SJSA1 (cell line): ENCODE data around the gene TGFBR3. TPM values are rescaled to one million over a fixed set of nuclear protein-coding genes. Genes with fewer than 3 reads are reported as not detected.

ENCODE experiments used
- DNase-seq, 2 experiments: peaks; one replicate each; pipeline ENCODE4 v3.0.0-alpha.2; 2015 to 2020; ENCODE audit warnings: low spot score in 2 of 2, low read depth in 1 of 2
- H3K27ac ChIP-seq: fragments of 250-450 bp; sonication (Bioruptor Pico); 2 replicates; pipeline ENCODE4 v1.5.1; 2020; ENCODE audit warnings: mild to moderate bottlenecking, moderate library complexity
- H3K27me3 ChIP-seq: fragments of 250-450 bp; sonication (Bioruptor Pico); replicated peaks from 2 replicates; pipeline ENCODE4 v1.5.1; 2020; ENCODE audit warnings: mild to moderate bottlenecking, moderate library complexity
- H3K36me3 ChIP-seq: fragments of 250-450 bp; sonication (Bioruptor Pico); 2 replicates; pipeline ENCODE4 v1.5.1; 2020; ENCODE audit warnings: mild to moderate bottlenecking
- H3K4me1 ChIP-seq: fragments of 250-450 bp; sonication (Bioruptor Pico); replicated peaks from 2 replicates; pipeline ENCODE4 v1.6.1; 2021; ENCODE audit warnings: mild to moderate bottlenecking
- H3K4me3 ChIP-seq: fragments of 250-450 bp; sonication (Bioruptor Pico); 2 replicates; pipeline ENCODE4 v1.5.1; 2020; ENCODE audit warnings: mild to moderate bottlenecking
- H3K9me3 ChIP-seq: fragments of 250-450 bp; sonication (Bioruptor Pico); replicated peaks from 2 replicates; pipeline ENCODE4 v1.5.1; 2020; ENCODE audit warnings: mild to moderate bottlenecking
- total RNA-seq: library from RNA; depleted of rRNA; stranded (reverse); fragments of >200 nt; shearing (Covaris generic); gene quantifications from 2 replicates; pipeline ENCODE4 v1.2.3, GENCODE V29; 2014

TGFBR3 gene
- total RNA-seq, 1 experiment from 2014 or later = 8.8 TPM

DNA sequence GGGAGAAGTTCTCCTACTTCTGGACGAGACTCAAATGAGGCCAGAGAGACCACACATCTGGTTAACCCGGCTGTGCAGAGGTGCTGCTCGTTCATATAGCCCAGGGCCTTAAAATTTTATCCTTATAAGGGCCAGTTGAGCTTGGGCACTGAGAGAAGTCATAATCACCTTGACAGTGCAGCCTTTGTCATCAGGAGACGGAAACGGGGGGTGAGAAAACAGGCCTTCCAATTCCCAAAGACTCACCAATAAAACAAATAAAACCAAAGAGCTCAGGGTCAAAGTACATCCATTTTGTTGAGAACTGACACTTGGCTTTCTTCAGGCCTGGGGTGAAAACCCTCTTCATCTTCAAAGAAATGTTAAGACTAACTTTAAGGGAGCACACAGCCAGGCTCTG lies 167.1 kb downstream of the TGFBR3 start:
- no peak for DNase-seq
- Histone ChIP-seq H3K4me1 (no peaks in the 10 kb centered on the region), H3K4me3 (no peak overlapping the region), H3K27ac (no peak overlapping the region), H3K36me3 (peaks cover 12% of the 10 kb centered on the region), H3K27me3 (no peaks in the 10 kb centered on the region), H3K9me3 (no peaks in the 10 kb centered on the region)

GRCh38 chr1:91718368-91718767 lies 167.6 kb downstream of the TGFBR3 start:
- H3K4me3 ChIP-seq = no peak overlapping the region
- no peaks in the 10 kb centered on the region for H3K27me3 ChIP-seq
- no peaks in the 10 kb centered on the region for H3K9me3 ChIP-seq
- H3K4me1 ChIP-seq = peaks cover 3% of the 10 kb centered on the region
- H3K36me3 ChIP-seq = peaks cover 12% of the 10 kb centered on the region
- DNase-seq = no peak
- no peak overlapping the region for H3K27ac ChIP-seq

DNA sequence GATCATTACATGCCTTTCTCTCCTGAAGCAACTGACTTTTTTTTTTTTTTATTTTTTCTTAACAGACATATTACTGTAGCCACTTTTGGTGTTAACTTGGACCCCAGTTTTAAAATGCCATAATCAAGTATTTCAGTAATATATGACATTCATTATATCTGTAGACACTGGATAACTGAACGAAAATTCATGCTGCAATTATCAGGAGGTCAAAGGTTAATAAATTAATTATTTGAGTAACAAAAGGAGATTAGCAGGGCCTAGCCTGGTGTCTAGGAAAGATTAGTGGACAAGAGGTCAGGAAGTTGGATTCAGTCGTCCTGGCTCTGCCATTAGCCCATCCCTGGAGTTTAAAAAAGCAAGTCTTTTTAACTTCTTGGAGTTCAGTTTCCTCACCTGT lies 168.1 kb downstream of the TGFBR3 start:
- H3K9me3 ChIP-seq = no peaks in the 10 kb centered on the region
- peaks cover 12% of the 10 kb centered on the region for H3K36me3 ChIP-seq
- H3K27me3 ChIP-seq = no peaks in the 10 kb centered on the region
- DNase-seq = no peak
- H3K4me3 ChIP-seq = no peak overlapping the region
- peaks cover 8% of the 10 kb centered on the region for H3K4me1 ChIP-seq
- no peak overlapping the region for H3K27ac ChIP-seq

DNA sequence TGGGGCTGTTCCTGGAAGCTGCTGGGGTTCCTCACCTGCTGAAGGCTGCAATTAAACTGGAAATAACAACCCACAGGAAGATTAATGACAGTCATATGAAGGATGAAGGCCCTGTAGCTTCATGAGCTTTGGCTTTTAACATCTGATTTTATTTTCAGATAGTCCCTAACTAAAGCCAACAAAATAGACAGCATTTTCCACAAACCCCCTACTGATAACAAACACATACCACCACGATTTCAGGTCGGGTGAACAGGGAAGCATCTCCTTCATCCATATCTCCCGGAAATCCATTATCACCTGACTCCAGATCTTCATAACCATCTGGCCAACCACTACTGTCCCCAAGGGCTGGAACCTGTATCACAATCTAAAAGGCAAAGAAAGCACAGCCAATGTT lies 169.6 kb downstream of the TGFBR3 start:
- Histone ChIP-seq H3K4me1 (peaks cover 8% of the 10 kb centered on the region), H3K4me3 (no peak overlapping the region), H3K27me3 (no peaks in the 10 kb centered on the region), H3K36me3 (peaks cover 6% of the 10 kb centered on the region), H3K27ac (no peak overlapping the region), H3K9me3 (no peaks in the 10 kb centered on the region)
- no peak for DNase-seq

DNA sequence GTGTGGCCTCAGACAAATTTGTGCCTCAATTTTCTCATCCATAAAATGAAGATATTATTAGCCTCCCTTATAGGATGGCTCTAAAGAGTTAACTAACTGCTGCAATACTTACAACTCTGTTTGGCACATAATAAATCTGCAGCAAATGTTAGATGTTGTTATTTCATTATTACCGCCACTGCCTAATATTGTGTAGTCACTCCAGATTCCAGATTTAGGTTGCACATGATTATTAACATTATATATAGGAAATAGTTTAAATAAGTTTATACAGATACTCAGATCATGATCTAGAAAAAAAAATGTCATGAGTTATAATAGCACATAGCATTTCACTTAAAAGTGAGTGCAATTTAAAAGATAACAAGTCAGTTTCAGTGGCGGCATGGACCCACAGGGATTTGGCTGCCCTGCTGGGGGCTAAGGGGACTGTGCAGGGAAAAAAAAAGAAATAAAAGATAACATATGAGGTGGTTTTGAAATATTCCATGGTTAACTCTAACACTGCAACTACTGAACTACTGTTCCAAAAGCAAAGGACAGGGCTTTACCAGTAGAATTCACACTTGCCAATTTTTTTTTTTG lies 170.4 kb downstream of the TGFBR3 start:
- Histone ChIP-seq H3K9me3 (no peaks in the 10 kb centered on the region), H3K4me3 (no peak overlapping the region), H3K36me3 (peaks cover 4% of the 10 kb centered on the region; the same call in 1 of the 2 replicates), H3K4me1 (peaks cover 8% of the 10 kb centered on the region), H3K27ac (no peak overlapping the region), H3K27me3 (no peaks in the 10 kb centered on the region)
- DNase-seq = no peak

- Histone ChIP-seq H3K4me1 (peaks cover 8% of the 10 kb centered on the region), H3K4me3 (no peak overlapping the region), H3K27ac (no peak overlapping the region), H3K9me3 (no peaks in the 10 kb centered on the region), H3K27me3 (no peaks in the 10 kb centered on the region), H3K36me3 (peaks cover 4% of the 10 kb centered on the region; the same call in 1 of the 2 replicates)
- DNase-seq = no peak
Observed at GRCh38 chr1:91714867-91715381, 171.0 kb downstream of the TGFBR3 start.

- no peak for DNase-seq
- peaks cover 4% of the 10 kb centered on the region; the same call in 1 of the 2 replicates for H3K36me3 ChIP-seq
- H3K27ac ChIP-seq = no peak overlapping the region
- no peaks in the 10 kb centered on the region for H3K9me3 ChIP-seq
- H3K27me3 ChIP-seq = no peaks in the 10 kb centered on the region
- H3K4me3 ChIP-seq = no peak overlapping the region
- peaks cover 8% of the 10 kb centered on the region for H3K4me1 ChIP-seq
Observed at GRCh38 chr1:91712981-91713841, 172.7 kb downstream of the TGFBR3 start.

DNA sequence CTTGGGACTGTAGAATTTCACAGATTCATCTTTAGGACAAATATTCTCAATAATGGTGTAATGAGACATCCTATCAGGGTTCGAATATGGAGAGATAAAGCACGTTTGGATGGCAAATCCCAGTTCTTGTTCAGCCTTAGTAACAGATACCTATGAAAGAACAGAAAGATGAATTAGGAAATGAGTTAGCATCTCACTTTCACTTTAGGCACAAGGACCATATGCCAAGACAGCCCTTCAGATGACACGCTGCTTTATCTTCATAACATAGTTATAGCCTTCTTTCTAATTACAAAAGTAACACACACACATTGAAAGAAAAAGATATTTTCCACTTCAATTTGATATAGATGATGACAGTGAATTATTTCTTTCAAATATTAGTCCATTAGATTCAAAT lies 173.6 kb downstream of the TGFBR3 start:
- H3K4me1 ChIP-seq = peaks cover 8% of the 10 kb centered on the region
- no peak overlapping the region for H3K4me3 ChIP-seq
- H3K27me3 ChIP-seq = no peaks in the 10 kb centered on the region
- H3K36me3 ChIP-seq = peaks cover 11% of the 10 kb centered on the region; the same call in 1 of the 2 replicates
- no peaks in the 10 kb centered on the region for H3K9me3 ChIP-seq
- H3K27ac ChIP-seq = no peak overlapping the region
- no peak for DNase-seq

DNA sequence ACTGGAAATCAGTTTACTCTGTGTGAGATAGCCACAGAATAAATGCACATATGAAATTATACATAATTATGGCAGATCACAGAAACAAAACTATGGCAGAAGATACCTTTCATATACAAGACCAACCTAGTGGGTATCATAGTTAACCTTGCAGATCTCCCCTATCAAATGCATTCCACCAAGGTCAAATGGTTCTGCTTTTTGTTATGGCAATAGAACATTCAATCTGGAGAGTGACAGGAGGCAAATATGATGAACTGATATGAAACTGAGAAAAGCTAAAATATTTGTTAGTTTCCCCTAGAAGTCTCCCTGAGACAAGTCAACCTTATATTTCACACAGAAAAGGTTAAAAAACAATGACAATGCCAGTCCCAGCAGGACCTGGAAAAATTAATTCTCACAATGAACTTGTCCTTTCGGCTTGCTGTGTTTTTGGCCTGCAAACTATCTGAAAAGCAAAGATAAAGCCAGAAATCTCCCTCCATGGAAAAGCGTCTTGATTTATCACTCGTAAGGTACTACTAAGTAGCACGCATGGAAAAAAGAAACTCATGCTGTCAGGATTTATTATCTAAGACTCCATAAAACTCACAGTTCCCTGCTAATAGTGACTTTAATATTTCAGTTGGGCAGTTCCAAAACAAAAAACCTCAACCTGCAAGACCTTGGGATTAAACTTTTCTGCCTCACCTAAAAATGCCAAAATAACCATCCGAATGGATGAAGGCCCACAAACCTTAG lies 174.3 kb downstream of the TGFBR3 start:
- Histone ChIP-seq H3K9me3 (no peaks in the 10 kb centered on the region), H3K27ac (no peak overlapping the region), H3K27me3 (no peaks in the 10 kb centered on the region), H3K36me3 (peaks cover 11% of the 10 kb centered on the region; the same call in 1 of the 2 replicates), H3K4me1 (peaks cover 8% of the 10 kb centered on the region), H3K4me3 (no peak overlapping the region)
- DNase-seq = no peak

DNA sequence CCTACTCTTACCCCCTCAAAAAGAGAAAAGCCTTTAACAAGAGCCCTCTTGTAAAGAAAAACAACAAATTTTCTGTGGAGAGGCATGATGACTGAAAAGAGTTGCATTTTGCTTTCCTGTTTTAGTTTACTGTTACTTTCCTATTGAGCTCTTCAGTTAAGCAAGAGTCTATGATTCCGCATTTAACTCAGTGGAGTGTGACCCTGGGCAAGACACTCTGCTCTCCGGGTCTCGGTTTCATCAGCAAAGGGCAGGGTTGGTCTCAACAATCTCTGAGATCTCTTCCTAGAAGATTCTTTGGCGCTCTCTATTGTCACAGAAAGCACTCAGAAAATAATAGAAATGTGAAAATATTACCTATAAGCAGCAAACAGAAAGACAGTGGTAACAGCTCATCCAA lies 175.7 kb downstream of the TGFBR3 start:
- Histone ChIP-seq H3K36me3 (0 out of 2 replicates have a peak, but pooled peaks cover 7% of the 10 kb centered on the region), H3K27ac (no peak overlapping the region), H3K4me3 (no peak overlapping the region), H3K4me1 (peaks cover 8% of the 10 kb centered on the region), H3K27me3 (no peaks in the 10 kb centered on the region), H3K9me3 (no peaks in the 10 kb centered on the region)
- no peak for DNase-seq

DNA sequence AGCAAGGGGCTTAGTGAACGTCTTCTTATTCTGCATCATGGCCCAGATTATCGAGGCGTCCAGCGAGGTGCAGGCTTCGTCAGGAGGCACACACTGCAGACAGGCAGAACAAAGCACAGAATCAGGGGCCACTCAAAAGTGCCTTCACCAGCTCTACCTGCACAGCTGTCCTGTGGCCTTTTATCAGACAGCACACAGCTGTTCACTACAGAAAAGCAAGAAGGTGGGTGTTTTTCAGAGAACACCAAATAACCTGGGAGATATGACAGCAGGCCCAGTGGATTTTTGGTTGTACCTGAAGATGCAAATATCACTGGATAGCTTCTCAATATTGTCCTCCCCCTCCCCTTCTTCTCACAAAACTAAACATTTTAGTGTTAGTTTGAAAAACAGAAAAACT lies 177.3 kb downstream of the TGFBR3 start:
- Histone ChIP-seq H3K9me3 (no peaks in the 10 kb centered on the region), H3K27ac (no peak overlapping the region), H3K4me1 (peaks cover 8% of the 10 kb centered on the region), H3K27me3 (no peaks in the 10 kb centered on the region), H3K4me3 (no peak overlapping the region), H3K36me3 (0 out of 2 replicates have a peak, but pooled peaks cover 7% of the 10 kb centered on the region)
- DNase-seq = no peak

- 0 out of 2 replicates have a peak, but pooled peaks cover 7% of the 10 kb centered on the region for H3K36me3 ChIP-seq
Observed at GRCh38 chr1:91707890-91708218, 178.1 kb downstream of the TGFBR3 start.

GRCh38 chr1:91707114-91707889 lies 178.6 kb downstream of the TGFBR3 start:
- 0 out of 2 replicates have a peak, but pooled peaks cover 7% of the 10 kb centered on the region for H3K36me3 ChIP-seq
- DNase-seq = no peak
- no peak overlapping the region for H3K4me3 ChIP-seq
- no peaks in the 10 kb centered on the region for H3K27me3 ChIP-seq
- no peak overlapping the region for H3K27ac ChIP-seq
- H3K4me1 ChIP-seq = no peaks in the 10 kb centered on the region; the same call in 1 of the 2 replicates
- no peaks in the 10 kb centered on the region for H3K9me3 ChIP-seq

More at GRCh38 chr1:91707890-91708218, 178.1 kb downstream of the TGFBR3 start:
- H3K27me3 ChIP-seq = no peaks in the 10 kb centered on the region
- no peaks in the 10 kb centered on the region; the same call in 1 of the 2 replicates for H3K4me1 ChIP-seq
- H3K27ac ChIP-seq = no peak overlapping the region
- no peak for DNase-seq
- no peak overlapping the region for H3K4me3 ChIP-seq
- no peaks in the 10 kb centered on the region for H3K9me3 ChIP-seq
